ENCODE results near the gene SPATA25.
"Not testable (repeated sequence)": the region's sequence is repeated elsewhere in the genome, so short reads cannot be mapped to it uniquely, and the experiment has no call there.

Gene SPATA25, protein sequence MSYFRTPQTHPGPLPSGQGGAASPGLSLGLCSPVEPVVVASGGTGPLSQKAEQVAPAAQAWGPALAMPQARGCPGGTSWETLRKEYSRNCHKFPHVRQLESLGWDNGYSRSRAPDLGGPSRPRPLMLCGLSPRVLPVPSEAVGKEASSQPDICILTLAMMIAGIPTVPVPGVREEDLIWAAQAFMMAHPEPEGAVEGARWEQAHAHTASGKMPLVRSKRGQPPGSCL

DNA sequence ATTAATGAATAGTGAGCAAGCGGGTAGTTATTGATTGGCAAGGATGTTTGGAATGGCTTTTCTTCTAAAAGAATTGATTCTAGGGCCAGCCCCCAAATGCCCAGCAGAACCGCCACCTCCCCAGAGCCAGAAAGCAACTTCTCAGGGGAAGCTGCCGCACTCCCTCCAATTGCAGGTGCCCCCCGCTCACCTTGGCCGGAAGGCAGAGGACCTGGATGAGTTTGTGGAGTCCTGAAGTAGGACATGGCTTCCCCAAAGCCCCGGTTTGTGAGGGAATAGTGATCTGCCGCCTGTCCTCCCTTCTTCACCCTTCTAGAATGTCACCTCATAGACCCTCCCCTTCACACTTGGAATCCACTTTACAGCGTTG lies at the start of gene SPATA25:
Gene SPATA25, minus strand, starts transcription at position 277 of the 370 bp plus-strand sequence. Its CDS starts 32 bp downstream, at position 245.
- DNase-seq, result no peak
- CTCF ChIA-PET, result interaction anchor here (1.0 kb wide), 1 partner anchor 54 kb away, joined by 3 read pairs; the partner anchor contains the start of gene SNX21
- Mint-ChIP-seq H3K27me3 (peaks cover 14% of the 10 kb centered on the region), H3K27ac (no peak within 1 kb of the TSS), H3K4me1 (peaks cover 50% of the 10 kb centered on the region), H3K9me3 (no peaks in the 10 kb centered on the region), H3K4me3 (no peak within 1 kb of the TSS), H3K36me3 (peaks cover 19% of the 10 kb centered on the region)

- Mint-ChIP-seq H3K4me1 (peaks cover 37% of the 10 kb centered on the region), H3K36me3 (peaks cover 34% of the 10 kb centered on the region), H3K27me3 (no peaks in the 10 kb centered on the region), H3K4me3 (peak overlapping the region; percentile 90), H3K27ac (peak overlapping the region; percentile 92), H3K9me3 (no peaks in the 10 kb centered on the region)
- CTCF ChIA-PET, result interaction anchor here (1.8 to 4.4 kb wide), 2 partner anchors 35 to 136 kb away, joined by 9 to 19 read pairs; no protein-coding TSS in a partner anchor
- DNase-seq, result no peak
Measured at GRCh38 chr20:45935416-45936046, 48.1 kb upstream of the SPATA25 start.

DNA sequence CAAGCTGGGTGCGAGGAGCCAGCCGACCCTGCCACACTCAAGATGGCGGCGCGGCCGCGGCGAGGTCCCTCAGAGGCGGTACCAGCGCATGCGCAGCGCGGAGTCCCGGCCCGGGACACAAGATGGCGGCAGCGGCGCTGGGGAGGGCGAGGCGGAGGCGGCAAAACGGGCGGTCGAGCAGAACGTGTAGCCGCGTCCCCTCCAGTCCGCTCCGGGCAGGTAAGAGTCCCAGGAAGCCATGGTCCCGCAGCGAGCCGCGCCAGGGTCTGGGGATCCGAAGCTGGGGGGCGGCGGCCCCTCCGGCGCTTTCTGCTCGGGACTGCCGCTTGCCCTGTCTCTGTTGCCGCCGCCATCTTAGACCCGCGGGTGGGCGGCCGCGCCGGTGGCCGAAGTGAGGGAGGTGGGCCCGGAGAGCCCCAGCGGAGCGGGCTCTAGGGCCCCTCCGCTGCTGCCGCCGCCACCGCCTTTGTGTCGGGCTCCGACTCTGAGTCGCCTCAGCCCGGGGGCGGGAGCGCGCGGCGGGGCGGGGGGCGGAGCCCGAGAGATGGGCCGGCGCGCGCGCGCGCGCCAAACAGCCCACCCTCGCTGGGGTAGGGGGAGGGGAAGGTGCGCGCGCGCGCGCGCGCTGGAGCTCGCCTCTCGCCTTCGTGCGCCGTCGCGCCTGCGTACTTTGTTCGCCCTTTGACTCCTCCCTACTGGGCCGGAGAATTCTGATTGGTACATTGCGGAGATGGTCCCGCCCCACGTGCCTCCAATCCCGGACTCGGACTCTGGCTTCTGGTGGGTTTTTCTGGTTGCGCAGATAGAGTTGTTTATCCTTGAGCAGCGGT lies 47.4 kb upstream of the SPATA25 start, which contains the start of gene PCIF1:
Gene PCIF1, plus strand, starts transcription at position 98 of the 830 bp plus-strand sequence. CDS start 4,317 bp downstream, outside the sequence.
- Mint-ChIP-seq H3K27me3 (no peaks in the 10 kb centered on the region), H3K9me3 (no peaks in the 10 kb centered on the region), H3K4me3 (peak within 1 kb of the TSS; percentile 99), H3K27ac (peak within 1 kb of the TSS; percentile 97), H3K4me1 (peaks cover 37% of the 10 kb centered on the region), H3K36me3 (peaks cover 28% of the 10 kb centered on the region)
- CTCF ChIA-PET, result interaction anchor here (1.2 to 4.4 kb wide), 7 partner anchors 10 to 136 kb away, joined by 5 to 19 read pairs (median 9); no protein-coding TSS in a partner anchor
- DNase-seq, result peak; percentile 98

DNA sequence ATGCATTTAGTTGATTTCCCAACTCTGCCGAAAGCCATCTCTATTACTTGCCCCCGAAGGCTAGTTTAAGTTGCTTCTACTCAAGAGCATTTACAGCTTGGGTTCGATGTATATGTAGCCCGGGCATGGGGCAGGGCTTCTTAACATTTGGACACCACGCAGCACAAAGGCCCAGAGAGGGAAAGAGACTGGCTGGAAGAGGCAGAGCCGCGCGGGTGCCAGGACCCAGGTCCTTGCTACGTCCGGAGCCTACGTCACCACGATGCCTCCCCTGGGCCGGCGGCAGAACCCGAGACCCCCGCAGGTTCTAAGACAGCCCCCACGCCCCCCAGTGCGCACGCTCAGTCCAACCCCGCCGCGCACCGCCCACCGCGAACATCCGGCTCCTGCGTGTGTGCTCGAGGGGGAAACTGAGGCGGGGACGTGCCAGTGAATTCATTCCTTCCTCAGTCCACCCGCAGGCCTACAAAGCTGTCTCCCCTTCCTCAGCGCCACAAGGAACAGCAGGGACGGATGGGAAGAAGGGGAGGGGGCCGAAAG lies 46.7 kb upstream of the SPATA25 start:
- CTCF ChIA-PET, result interaction anchor here (0.8 to 4.4 kb wide), 11 partner anchors 10 to 135 kb away, joined by 3 to 19 read pairs (median 5); no protein-coding TSS in a partner anchor
- Mint-ChIP-seq H3K27me3 (no peaks in the 10 kb centered on the region), H3K27ac (peak overlapping the region; percentile 97), H3K36me3 (peaks cover 22% of the 10 kb centered on the region), H3K9me3 (no peaks in the 10 kb centered on the region), H3K4me3 (peak overlapping the region; percentile 99), H3K4me1 (peaks cover 37% of the 10 kb centered on the region)
- peak; percentile 73 for DNase-seq

DNA sequence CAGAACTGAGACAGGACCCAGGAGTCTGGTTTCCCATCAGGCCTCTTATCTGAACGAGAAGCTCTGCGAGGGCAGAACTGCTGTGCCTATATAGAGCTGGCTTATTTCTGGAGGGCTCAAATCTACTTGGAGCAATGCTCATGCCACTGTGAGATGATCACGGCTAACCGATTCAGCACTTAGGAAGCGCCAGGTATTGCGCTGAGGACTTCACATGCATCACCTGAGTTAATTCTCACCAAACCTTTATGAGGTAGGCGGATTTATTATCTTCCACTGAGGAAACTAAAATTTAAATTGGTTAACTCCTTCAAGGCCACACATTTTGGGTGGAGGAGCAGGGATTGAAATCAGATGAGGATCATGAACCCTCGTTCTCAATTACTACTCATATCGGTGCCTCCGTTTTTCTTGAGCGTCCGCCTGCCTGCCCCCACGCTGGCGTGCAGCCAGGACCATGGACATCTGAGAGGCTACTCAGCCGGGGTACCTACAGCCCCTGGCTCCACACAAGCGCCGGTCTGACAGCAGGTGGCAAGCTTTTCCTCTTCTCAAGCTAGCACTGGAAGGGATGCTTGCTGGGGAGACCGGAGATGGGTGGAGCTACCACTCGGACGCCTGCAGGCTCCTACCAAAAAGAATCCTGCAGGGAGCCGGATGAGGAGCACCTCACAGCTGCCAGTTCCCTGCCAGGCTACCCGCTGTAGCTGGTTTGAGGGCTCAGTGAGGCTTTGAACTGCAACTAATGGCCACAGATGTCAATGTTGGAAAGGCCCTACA lies 46.0 kb upstream of the SPATA25 start:
- no peaks in the 10 kb centered on the region for H3K9me3 Mint-ChIP-seq

GRCh38 chr20:45931680-45932079 lies 44.3 kb upstream of the SPATA25 start:
- H3K4me3 Mint-ChIP-seq, H3K9me3 Mint-ChIP-seq, H3K27me3 Mint-ChIP-seq, H3K27ac Mint-ChIP-seq, DNase-seq, H3K36me3 Mint-ChIP-seq: not testable (repeated sequence)
- peaks cover 22% of the 10 kb centered on the region for H3K4me1 Mint-ChIP-seq
- CTCF ChIA-PET, result interaction anchor here (1.2 kb wide), 1 partner anchor 133 kb away, joined by 4 read pairs; no protein-coding TSS in a partner anchor

More for the DNA sequence above, 46.0 kb upstream of the SPATA25 start:
- CTCF ChIA-PET, result interaction anchor here (0.8 to 4.4 kb wide), 11 partner anchors 11 to 134 kb away, joined by 3 to 19 read pairs (median 5); no protein-coding TSS in a partner anchor
- Mint-ChIP-seq H3K27me3 (no peaks in the 10 kb centered on the region), H3K36me3 (peaks cover 19% of the 10 kb centered on the region), H3K27ac (peak overlapping the region; percentile 97), H3K4me1 (peaks cover 37% of the 10 kb centered on the region), H3K4me3 (peak overlapping the region; percentile 99)
- peak; percentile 78 for DNase-seq

GRCh38 chr20:45927071-45927878 lies 39.9 kb upstream of the SPATA25 start:
- H3K9me3 Mint-ChIP-seq, result no peaks in the 10 kb centered on the region
- peaks cover 26% of the 10 kb centered on the region for H3K27me3 Mint-ChIP-seq
- CTCF ChIA-PET, result interaction anchor here (1.2 to 1.8 kb wide), 2 partner anchors 37 to 43 kb away, joined by 3 to 5 read pairs; no protein-coding TSS in a partner anchor
- no peak overlapping the region for H3K27ac Mint-ChIP-seq
- no peak for DNase-seq
- H3K4me1 Mint-ChIP-seq, result peaks cover 2% of the 10 kb centered on the region
- no peaks in the 10 kb centered on the region for H3K36me3 Mint-ChIP-seq
- H3K4me3 Mint-ChIP-seq, result no peak overlapping the region

GRCh38 chr20:45926731-45927070 lies 39.3 kb upstream of the SPATA25 start:
- Mint-ChIP-seq H3K36me3 (no peaks in the 10 kb centered on the region), H3K4me1 (no peaks in the 10 kb centered on the region), H3K4me3 (no peak overlapping the region), H3K9me3 (no peaks in the 10 kb centered on the region), H3K27me3 (peaks cover 32% of the 10 kb centered on the region), H3K27ac (no peak overlapping the region)
- no peak for DNase-seq
- CTCF ChIA-PET, result interaction anchor here (1.8 kb wide), 1 partner anchor 44 kb away, joined by 5 read pairs; no protein-coding TSS in a partner anchor

DNA sequence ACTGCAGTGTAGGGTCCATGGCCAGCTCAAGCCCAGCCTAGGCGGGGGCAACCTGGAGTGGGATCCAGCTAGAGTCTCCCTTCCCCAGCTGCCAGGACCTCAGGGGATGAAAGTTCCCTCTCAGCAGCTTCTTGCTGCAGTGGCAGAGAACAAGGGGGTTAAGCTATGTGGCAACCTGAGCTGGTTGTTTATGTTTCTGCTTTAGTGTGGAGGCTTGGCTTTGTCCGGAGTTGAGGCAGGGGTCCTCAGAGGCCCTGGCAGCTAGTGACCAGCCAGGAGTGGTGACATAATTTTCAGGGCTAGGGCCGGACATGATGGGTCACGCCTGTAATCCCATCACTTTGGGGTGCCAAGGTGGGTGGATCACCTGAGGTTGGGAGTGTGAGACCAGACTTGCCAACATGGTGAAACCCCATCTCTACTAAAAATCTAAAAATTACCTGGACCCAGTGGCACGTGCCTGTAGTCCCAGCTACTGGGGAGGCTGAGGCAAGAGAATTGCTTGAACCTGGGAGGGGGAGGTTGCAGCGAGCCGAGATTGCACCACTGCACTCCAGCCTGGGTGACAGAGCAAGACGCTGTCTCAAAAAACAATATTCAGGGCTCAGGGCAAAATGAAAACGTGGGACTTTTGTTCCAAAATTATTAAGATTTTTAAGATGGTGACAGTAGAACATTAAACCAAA lies 38.5 kb upstream of the SPATA25 start:
- H3K9me3 Mint-ChIP-seq, result no peaks in the 10 kb centered on the region
- no peak for DNase-seq
- no peak overlapping the region for H3K27ac Mint-ChIP-seq
- CTCF ChIA-PET, result no interaction called here
- no peaks in the 10 kb centered on the region for H3K36me3 Mint-ChIP-seq
- H3K4me3 Mint-ChIP-seq, result no peak overlapping the region
- peaks cover 39% of the 10 kb centered on the region for H3K27me3 Mint-ChIP-seq
- no peaks in the 10 kb centered on the region for H3K4me1 Mint-ChIP-seq

DNA sequence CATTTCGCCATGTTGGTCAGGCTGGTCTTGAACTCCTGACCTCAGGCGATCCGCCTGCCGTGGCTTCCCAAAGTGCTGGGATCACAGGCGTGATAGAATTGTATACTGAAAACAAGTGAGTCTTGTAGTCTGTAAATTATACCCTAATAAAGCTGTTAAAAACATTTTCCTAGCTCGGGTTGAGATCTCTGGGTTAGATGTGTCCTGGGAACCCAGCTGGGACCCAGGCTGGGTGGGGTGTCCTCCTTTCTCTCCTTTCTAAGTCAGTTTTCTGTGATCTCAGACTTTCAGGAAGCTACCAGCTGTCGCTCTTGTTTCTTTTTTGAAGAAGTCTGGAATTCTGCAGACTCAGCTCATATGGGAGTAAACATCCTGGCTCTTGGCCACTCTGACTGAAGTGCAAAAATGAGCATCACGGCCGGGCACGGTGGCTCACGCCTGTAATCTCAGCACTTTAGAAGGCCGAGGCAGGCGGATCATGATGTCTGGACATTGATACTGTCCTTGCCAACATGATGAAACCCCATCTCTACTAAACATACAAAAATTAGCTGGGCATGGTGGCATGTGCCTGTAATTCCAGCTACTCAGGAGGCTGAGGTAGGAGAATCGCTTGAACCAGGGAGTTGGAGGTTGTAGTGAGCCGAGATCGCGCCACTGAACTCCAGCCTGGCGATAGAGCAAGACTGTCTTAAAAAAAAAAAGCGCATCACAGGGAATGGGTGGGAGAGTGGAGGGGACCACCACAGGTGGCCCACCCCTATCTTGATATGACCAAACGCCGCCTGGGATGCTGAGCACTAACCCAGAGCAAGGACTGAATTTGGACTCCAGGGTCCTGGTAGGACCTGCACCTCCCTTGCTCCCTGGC lies 37.2 kb upstream of the SPATA25 start:
- Mint-ChIP-seq H3K27ac (no peak overlapping the region), H3K27me3 (peaks cover 53% of the 10 kb centered on the region), H3K4me3 (no peak overlapping the region), H3K9me3 (no peaks in the 10 kb centered on the region), H3K36me3 (no peaks in the 10 kb centered on the region), H3K4me1 (no peaks in the 10 kb centered on the region)
- DNase-seq, result no peak
- CTCF ChIA-PET, result interaction anchor here (2.0 kb wide), 1 partner anchor 45 kb away, joined by 8 read pairs; no protein-coding TSS in a partner anchor

DNA sequence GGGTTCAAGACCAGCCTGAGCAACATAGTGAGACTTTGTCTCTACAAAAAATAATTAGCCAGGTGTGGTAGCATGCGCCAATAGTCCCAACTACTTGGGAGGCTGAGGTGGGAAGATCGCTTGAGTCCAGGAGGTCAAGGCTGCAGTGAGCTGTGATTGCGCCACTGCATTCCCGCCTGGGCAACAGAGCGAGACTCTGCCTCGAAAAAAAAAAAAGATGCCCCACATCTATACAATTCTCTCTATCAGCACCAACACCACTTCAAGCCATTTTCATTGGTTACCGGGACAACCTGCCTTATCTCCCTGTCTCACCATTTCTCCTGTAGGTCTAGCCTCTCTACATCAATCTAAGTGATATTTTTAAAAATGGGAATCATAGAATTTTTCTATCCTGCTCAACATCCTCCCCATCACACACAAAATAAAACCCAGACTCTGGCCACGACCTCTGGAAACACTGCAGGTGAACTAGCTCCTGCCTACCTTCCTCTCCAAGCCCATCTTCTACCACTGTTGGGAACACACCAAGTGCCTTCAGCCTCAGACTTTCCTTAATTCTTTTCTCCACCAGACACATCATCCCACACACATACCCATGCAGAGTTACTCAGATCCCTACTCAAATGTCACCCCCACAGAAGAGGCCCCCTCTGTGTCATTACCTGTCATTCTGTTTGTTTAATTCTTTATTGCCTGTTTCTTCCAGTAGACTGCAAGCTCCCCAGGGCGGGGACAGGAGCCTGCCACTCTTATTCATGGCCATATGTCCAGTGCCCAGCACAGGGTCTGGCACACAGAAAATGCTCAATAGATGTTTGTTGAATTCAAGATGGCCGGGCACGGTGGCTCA lies 34.1 kb upstream of the SPATA25 start:
- no peaks in the 10 kb centered on the region for H3K9me3 Mint-ChIP-seq
- no peaks in the 10 kb centered on the region for H3K36me3 Mint-ChIP-seq
- H3K27me3 Mint-ChIP-seq, result peaks cover 68% of the 10 kb centered on the region
- H3K27ac Mint-ChIP-seq, result no peak overlapping the region
- no peak overlapping the region for H3K4me3 Mint-ChIP-seq
- H3K4me1 Mint-ChIP-seq, result no peaks in the 10 kb centered on the region
- CTCF ChIA-PET, result interaction anchor here (0.7 kb wide), 1 partner anchor 98 kb away, joined by 3 read pairs; no protein-coding TSS in a partner anchor
- DNase-seq, result no peak
